PC-9 (cell line): ENCODE results near the gene CARD11.

Experiments
- CTCF ChIP-seq: fragments of 200-600 bp; sonication (generic); conservative IDR thresholded peaks from 2 replicates; pipeline ENCODE4 v1.6.1; 2017; ENCODE audit warnings: mixed run types, antibody characterized with exemption, mild to moderate bottlenecking, moderate library complexity
- EZH2 ChIP-seq: fragments of 200-600 bp; sonication (generic); IDR thresholded peaks from 2 replicates; pipeline ENCODE4 v1.8.0; 2017; ENCODE audit warnings: antibody characterized with exemption, low read depth

- TF ChIP-seq CTCF (no peak), EZH2 (no peak)
Measured at GRCh38 chr7:2959828-2960599, 83.7 kb downstream of the CARD11 start.
